HAP-1 (cell line): ENCODE measurements around the gene HDLBP.
"Not testable (repeated sequence)": the region's sequence is repeated elsewhere in the genome, so short reads cannot be mapped to it uniquely, and the experiment has no call there.

Source experiments
- DNase-seq, 2 experiments: peaks; one replicate each; pipeline ENCODE4 v3.0.0-alpha.2; 2016 to 2020; ENCODE audit warnings: low spot score in 2 of 2
- H3K27me3 ChIP-seq: fragments of 250-450 bp; sonication (Bioruptor Pico); 2 replicates; pipeline ENCODE4 v1.5.1; 2020; ENCODE audit warnings: low read depth, mild to moderate bottlenecking, moderate library complexity
- H3K36me3 ChIP-seq: fragments of 250-450 bp; sonication (Bioruptor Pico); replicated peaks from 2 replicates; pipeline ENCODE4 v1.5.1; 2020; ENCODE audit warnings: mild to moderate bottlenecking
- H3K4me1 ChIP-seq: fragments of 250-450 bp; sonication (Bioruptor Pico); 2 replicates; pipeline ENCODE4 v1.5.1; 2020; ENCODE audit warnings: mild to moderate bottlenecking
- H3K4me3 ChIP-seq: fragments of 250-450 bp; sonication (Bioruptor Pico); 2 replicates; pipeline ENCODE4 v1.5.1; 2020; ENCODE audit warnings: mild to moderate bottlenecking, moderate library complexity
- H3K9me3 ChIP-seq: fragments of 250-450 bp; sonication (Bioruptor Pico); 2 replicates; pipeline ENCODE4 v1.5.1; 2020; ENCODE audit warnings: mild to moderate bottlenecking, moderate library complexity
- in situ Hi-C: fragments of 300-500 bp; cut with MboI; formaldehyde crosslinking; loops from 3 replicates; pipeline ENCODE4 v1.14.3; 2020; ENCODE audit warnings: low sequenced_read_pairs, inconsistent platforms, mixed read lengths

HDLBP gene

DNA sequence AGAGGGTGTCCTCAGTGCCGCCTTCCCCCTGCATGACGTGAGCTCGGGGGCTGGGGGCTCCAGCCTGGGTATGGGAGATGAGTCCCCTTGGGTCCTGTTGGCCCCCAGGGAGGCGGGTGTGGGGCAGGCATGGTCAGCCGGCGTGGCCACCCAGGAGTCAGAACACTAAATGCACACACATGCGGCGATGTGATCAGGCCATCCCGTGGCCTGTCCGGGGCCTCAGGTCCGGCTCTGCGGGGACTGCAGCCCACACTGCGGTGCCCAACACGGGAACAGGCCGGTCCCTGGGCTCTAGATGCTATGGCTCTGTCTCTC, 113.2 kb downstream of the HDLBP start:
- DNase-seq, result no peak
- Histone ChIP-seq H3K9me3 (no peaks in the 10 kb centered on the region), H3K36me3 (no peaks in the 10 kb centered on the region), H3K27me3 (no peaks in the 10 kb centered on the region), H3K4me1 (no peaks in the 10 kb centered on the region), H3K4me3 (no peak overlapping the region)
- in situ Hi-C loops, result no loop called here

DNA sequence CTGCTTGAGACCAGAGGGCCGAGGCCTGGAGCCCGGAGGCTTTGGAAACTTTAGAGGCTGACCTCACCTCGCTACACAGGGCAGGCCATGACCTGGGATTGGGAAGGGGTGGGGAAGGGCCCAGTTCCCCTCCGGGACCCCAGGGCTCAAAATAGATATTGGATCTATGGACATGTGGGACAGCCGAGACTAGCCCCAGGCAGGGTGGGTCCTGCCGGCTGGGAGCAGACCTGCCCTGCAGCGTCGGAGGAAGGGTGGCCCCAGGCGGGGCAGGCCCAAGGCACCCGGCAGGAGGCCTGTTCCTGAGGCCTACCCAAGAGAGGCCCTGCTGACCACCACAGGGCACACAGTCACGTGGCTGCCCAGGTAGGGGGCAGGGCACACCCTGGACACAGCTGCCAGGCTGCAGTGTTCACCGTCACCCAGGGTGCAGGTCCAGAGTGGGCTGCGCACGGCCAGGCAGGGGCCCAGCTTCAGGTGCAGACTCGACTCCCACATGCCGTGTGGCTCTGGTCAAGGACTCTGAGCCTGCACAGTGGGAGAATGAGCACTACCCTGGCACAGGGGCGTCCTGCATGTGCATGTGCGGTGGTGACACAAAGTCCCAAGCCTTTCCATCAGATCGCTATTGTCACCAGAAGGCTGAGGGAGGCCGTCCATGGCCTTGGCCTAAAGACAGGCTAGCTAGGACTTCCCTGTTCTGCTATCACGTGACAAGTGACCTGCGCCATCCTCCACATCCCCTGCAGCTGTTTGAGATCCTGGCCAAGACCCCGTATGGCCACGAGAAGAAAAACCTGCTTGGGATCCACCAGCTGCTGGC, 113.8 kb downstream of the HDLBP start:
- DNase-seq, result no peak
- Histone ChIP-seq H3K27me3 (no peaks in the 10 kb centered on the region), H3K9me3 (no peaks in the 10 kb centered on the region), H3K36me3 (no peaks in the 10 kb centered on the region), H3K4me1 (no peaks in the 10 kb centered on the region), H3K4me3 (no peak overlapping the region)
- in situ Hi-C loops, result no loop called here

DNA sequence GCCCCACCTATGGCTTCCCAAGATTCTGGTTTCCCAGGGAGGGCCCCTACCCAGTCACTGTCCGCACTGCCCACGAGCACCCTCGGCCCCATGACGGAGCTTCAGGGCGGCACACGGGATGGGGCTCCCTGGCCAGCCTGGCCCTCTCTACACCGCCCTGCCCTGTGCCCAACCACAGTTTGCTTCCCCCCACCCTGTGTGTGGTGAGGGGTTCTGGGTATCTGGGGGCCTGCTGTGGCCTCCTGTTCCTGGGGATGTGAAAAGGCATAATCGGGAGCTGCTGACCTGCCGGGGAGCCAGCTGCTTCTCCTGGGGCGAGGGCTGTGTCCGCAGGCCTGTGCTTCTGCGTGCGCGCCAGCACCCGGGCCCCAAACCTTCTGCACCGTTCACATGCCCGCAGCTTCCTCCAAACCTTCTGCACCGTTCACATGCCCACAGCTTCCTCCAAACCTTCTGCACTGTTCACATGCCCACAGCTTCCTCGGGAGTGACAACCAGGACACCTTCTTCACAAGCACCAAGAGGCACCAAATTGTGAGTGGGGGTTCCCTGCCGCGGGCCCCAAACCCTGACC, 114.6 kb downstream of the HDLBP start:
- no peak for DNase-seq
- H3K27me3 ChIP-seq, result no peaks in the 10 kb centered on the region

DNA sequence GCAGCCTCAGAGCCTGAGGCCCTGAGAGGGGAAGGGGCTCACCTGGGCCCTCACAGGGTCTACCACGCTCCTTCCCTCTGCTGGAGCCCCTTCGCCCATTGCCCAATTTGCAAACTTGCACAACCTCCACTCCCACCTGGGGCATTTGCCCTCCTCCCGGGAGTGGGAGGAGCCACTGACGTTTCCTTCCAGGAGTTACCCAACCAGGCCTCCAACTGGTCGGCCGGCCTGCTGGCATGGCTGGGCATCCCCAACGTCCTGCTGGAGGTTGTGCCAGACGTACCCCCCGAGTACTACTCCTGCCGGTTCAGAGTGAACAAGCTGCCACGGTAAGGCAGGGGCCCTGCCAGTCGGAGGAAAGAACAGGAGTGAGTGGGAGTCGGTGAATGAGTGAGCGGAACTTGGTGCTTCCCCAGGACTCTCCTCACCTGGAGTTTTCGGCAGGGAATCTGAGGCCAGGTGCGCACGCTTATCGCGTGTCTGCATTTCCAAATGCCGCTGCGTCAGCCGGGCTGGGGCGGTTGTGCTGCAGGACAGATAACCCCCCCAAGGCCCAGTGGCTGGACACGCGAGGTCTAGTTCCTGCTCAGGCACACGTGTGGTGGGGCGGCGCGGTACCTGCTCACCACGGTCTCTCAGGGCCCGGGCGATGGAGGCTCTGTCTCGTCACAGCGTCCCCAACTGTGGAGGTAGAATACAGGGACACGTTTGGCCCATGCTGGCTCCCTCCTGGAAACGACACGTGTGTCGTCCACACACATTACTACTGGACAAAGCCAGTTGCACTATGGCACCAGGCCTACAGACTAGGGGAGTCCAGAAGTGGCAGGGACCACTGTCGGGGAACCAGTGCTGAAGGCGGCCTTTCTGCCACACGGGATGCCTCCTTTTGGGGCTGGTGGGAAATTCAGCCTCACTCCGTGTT, 115.3 kb downstream of the HDLBP start:
- in situ Hi-C loops, result no loop called here
- Histone ChIP-seq H3K4me3 (no peak overlapping the region), H3K36me3 (no peaks in the 10 kb centered on the region), H3K4me1 (no peaks in the 10 kb centered on the region), H3K9me3 (no peaks in the 10 kb centered on the region), H3K27me3 (no peaks in the 10 kb centered on the region)
- DNase-seq, result no peak

More for the DNA sequence above, 114.6 kb downstream of the HDLBP start:
- no peak overlapping the region for H3K4me3 ChIP-seq
- H3K36me3 ChIP-seq, result no peaks in the 10 kb centered on the region
- in situ Hi-C loops, result no loop called here
- H3K9me3 ChIP-seq, result no peaks in the 10 kb centered on the region
- no peaks in the 10 kb centered on the region for H3K4me1 ChIP-seq

DNA sequence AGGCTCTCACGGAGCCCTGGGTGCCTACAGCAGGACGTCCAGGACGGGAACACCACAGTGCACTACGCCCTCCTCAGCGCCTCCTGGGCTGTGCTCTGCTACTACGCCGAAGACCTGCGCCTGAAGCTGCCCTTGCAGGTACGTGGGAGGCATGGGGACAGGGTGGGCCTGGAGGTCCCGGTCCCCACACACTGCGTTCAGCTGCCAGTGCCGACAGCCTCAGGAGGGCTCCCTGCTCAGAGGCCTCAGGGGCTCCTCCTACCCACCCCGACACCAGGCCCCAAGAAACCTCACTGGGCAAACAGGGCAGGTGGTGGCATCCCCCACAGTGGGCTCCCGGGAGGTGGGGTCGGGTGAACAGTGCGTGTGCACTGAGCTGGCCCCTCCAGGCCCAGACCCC, 116.2 kb downstream of the HDLBP start:
- in situ Hi-C loops, result no loop called here
- Histone ChIP-seq H3K27me3 (no peaks in the 10 kb centered on the region), H3K4me3 (no peak overlapping the region), H3K4me1 (no peaks in the 10 kb centered on the region), H3K9me3 (no peaks in the 10 kb centered on the region), H3K36me3 (no peaks in the 10 kb centered on the region)
- no peak for DNase-seq

DNA sequence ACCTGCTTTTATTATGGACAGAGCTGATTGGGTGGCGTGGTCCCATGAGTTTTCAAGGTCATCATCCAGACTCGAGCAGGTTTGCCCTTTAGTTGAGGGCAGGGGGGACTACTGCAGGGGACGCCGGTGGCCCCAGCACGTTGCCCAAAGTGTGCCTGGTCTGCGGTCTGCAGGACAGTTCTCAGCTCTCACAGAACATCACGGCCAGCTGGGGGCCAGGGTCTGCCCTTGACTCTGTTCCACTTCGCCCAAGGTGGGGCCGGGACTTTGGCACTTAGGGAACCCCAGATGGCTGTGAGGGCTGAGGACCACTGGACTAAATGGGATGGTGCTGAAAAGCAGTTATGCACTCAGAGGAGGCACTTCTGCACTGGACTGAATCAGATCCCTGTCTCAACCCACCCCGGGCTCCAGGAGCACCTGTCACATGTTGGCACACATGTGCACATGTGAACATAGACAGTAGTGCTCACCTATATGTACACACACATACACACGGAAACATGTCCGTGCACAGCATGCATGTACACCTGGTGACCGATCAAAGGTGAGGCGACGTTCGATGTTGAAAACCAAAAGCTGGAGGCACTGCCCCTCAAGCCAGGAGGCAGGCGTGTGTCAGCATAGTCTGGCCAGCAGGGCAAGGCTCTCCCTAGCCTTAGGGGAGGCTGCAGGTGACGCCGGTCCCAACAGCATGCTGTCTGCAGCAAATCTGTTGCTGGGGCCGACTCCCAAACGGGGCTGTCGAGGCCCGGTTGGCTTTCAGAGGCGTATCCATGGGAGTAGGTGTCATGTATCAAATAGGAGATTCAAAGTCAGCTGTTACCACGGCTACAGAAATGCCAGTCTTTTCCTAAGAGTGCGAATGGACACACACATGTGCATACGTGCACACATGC, 116.8 kb downstream of the HDLBP start:
- Histone ChIP-seq H3K4me3 (no peak overlapping the region), H3K9me3 (no peaks in the 10 kb centered on the region), H3K4me1 (no peaks in the 10 kb centered on the region), H3K27me3 (no peaks in the 10 kb centered on the region), H3K36me3 (no peaks in the 10 kb centered on the region)
- DNase-seq, result no peak
- in situ Hi-C loops, result no loop called here

DNA sequence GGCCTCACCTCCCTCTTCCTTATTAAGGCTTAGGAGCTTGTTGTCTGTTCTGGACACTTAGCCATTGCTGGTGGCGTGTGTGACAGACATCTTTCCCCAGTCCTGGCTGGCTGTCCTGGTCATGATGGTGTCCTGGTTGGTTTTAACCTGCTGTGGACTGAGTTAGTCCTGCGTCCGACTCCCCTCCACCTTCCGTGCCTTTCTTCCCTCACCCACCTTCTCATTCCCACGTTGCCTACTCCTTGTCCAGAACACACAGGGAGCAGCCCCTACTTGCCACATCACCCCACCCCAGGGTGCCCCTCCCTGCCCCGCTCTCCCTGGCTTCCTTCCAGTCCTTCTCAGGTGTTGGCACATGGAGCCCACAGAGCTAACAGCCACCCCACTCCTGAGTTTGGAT, 117.5 kb downstream of the HDLBP start:
- no peaks in the 10 kb centered on the region for H3K36me3 ChIP-seq
- no peaks in the 10 kb centered on the region for H3K27me3 ChIP-seq
- in situ Hi-C loops, result no loop called here
- no peak for DNase-seq
- H3K9me3 ChIP-seq, result no peaks in the 10 kb centered on the region
- no peak overlapping the region for H3K4me3 ChIP-seq
- no peaks in the 10 kb centered on the region for H3K4me1 ChIP-seq

DNA sequence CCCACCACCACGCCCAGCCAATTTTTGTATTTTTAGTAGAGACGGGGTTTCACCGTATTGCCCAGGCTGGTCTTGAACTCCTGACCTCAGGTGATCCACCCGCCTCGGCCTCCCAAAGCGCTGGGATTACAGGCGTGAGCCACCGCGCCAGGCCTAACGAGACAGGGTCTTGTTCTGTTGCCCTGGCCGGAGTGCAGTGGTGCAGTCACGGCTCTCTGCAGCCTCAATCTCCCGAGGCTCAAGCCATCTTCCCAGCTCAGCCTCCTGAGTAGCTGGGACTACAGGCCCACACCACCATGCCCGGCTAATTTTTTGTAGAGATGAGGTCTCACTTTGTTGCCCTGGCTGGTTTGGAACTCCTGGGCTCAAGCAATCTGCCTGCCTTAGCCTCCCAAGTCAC, 118.2 kb downstream of the HDLBP start:
- in situ Hi-C loops, H3K36me3 ChIP-seq, H3K4me1 ChIP-seq, H3K4me3 ChIP-seq, H3K9me3 ChIP-seq, H3K27me3 ChIP-seq, DNase-seq: not testable (repeated sequence)

DNA sequence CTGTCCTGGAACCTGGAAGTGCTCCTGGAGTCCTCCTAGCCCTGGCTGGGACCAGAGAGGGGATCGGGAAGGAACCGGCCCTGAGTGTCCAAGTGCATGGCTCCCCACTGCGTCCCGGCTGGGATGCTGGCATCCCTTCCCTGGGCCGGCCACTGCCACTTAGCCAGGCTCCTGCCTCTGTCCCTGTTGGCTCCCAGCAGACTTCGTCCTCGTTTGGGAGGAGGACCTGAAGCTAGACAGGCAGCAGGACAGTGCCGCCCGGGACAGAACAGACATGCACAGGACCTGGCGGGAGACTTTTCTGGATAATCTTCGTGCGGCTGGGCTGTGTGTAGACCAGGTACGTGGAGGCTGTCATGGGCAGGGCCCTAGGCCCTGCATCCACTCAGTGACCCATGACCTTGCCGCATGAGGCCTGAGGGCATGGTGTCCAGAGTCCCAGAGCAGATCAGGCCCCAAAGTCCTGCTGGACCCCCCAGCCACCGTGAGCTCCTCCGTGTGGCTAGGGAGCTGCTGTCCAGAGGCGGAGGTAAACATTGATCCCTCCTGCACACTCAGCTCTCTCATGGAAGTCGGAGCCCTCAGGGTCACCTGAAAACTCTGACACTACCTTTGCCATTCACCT, 119.9 kb downstream of the HDLBP start:
- H3K36me3 ChIP-seq, result no peaks in the 10 kb centered on the region
- in situ Hi-C loops, result no loop called here
- no peak overlapping the region for H3K4me3 ChIP-seq
- no peaks in the 10 kb centered on the region for H3K9me3 ChIP-seq
- H3K4me1 ChIP-seq, result no peaks in the 10 kb centered on the region
- no peak for DNase-seq
- no peaks in the 10 kb centered on the region for H3K27me3 ChIP-seq

DNA sequence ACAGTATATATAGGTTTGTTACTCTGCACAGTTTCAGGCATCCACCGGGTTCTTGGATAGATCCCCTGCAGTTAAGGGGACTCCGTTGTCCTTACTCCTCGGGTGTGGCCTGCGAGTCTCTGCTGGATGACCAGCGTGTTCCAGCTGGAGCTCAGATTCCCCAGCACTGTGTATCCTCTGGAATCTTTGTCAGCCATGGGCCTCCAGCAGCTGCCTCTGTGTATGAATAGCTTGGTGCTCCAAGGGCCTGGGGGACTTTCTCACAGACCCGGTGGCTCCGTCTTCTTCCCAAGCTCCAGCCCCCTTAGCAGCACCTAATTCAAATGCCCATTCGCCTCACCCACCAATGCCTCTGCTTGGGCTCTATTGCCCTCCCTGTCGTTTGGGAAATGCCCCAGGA, 120.7 kb downstream of the HDLBP start:
- Histone ChIP-seq H3K9me3 (no peaks in the 10 kb centered on the region), H3K4me1 (no peaks in the 10 kb centered on the region), H3K4me3 (no peak overlapping the region), H3K27me3 (no peaks in the 10 kb centered on the region), H3K36me3 (no peaks in the 10 kb centered on the region)
- DNase-seq, result no peak
- in situ Hi-C loops, result no loop called here

DNA sequence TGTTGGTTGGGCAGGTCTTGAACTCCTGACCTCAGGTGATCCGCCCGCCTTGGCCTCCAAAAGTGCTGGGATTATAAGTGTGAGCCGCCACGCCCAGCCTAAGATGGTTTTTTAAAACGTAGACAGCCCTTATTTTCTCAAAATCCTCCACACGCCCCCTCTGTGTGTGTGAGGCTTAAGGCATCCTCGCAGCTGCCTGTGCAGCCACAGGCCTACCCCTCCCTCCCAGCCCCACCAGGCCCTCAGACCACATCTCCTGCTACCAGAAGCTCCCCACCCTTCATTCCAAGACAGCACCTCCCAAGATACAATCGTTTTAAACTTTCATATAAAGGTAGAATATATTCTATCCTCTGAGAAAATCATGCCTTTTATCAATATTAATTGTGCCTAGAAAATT, 122.2 kb downstream of the HDLBP start:
- Histone ChIP-seq H3K4me1 (no peaks in the 10 kb centered on the region), H3K36me3 (no peaks in the 10 kb centered on the region), H3K4me3 (no peak overlapping the region), H3K9me3 (no peaks in the 10 kb centered on the region), H3K27me3 (no peaks in the 10 kb centered on the region)
- no peak for DNase-seq
- in situ Hi-C loops, result no loop called here

DNA sequence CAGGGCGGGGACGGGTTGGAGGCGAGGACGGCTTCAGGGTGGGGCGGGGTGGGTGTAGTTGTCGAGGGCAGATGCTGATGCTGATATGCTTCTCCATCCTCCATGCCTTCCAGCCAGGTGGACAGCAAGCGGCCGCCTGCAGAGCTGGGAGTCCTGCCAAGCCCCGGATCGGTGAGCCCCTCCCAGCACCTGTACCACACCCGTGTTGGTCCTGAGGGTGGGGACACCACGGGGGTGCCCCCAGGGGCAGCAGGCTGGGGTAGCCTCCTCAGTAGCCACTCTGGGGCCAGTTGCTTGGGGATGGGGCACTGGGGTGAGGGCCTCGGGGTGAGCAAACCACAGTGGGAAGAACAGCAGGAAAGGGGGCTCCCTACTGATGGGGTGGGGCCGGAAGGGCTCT, 124.4 kb downstream of the HDLBP start:
- Histone ChIP-seq H3K9me3 (no peaks in the 10 kb centered on the region), H3K27me3 (no peaks in the 10 kb centered on the region), H3K4me3 (no peak overlapping the region), H3K36me3 (no peaks in the 10 kb centered on the region), H3K4me1 (no peaks in the 10 kb centered on the region)
- in situ Hi-C loops, result no loop called here
- DNase-seq, result no peak

DNA sequence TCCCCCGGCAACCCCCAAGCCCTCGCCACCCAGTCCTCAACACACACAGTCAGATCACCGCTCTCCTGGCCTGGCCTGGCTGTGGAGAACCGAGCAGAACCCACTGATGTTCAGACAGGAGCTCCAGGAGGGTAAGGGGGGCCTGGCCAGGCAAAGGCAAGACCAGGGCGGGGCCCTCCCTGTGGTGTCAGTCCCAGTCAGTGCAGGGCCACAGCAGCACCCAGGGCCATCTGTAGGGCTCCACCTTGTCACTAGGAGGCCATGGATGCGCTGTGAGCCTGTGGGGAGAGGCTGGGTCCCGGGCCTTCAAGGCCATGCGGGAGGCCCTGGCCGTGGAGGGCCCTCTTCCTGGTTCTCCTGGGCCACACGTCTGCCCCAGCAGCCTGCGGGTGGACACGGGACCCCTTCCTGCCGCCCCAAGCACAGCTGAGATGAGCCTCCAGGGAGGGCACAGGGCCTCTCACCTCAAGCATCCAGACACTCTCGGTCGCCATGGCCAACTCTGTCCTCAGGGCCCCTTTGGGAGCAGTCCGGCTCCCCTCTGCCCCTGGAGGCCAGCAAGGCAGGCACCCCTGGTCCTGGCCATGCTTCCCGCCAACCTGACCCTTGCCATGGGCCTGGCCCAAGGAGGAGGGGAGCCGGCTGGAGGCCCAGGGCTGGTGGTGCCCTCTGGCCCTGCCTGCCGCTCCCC, 125.0 kb downstream of the HDLBP start:
- in situ Hi-C loops, result no loop called here
- no peak for DNase-seq
- Histone ChIP-seq H3K36me3 (no peaks in the 10 kb centered on the region), H3K9me3 (no peaks in the 10 kb centered on the region), H3K4me1 (no peaks in the 10 kb centered on the region), H3K4me3 (no peak overlapping the region), H3K27me3 (no peaks in the 10 kb centered on the region)
